Neural cell (in vitro differentiated cells): Measurements from ENCODE around the gene OGN.

ENCODE experiments used
- CTCF ChIP-seq: fragments of 450-650 bp; IDR thresholded peaks from 2 replicates; pipeline ENCODE4 v1.5.1; 2014; ENCODE audit warnings: antibody characterized with exemption, mild to moderate bottlenecking, moderate library complexity; ENCODE audit not compliant: poor library complexity, severe bottlenecking
- EP300 ChIP-seq: fragments of 450-650 bp; conservative IDR thresholded peaks from 2 replicates; pipeline ENCODE4 v1.6.1; 2014; ENCODE audit warnings: antibody characterized with exemption, mild to moderate bottlenecking, moderate library complexity; ENCODE audit not compliant: poor library complexity, severe bottlenecking
- EZH2 ChIP-seq: fragments of 200-600, 300-800 bp; shearing (Covaris generic), sonication (generic); IDR thresholded peaks from 2 replicates; pipeline ENCODE4 v1.6.1; 2014; ENCODE audit warnings: antibody characterized with exemption, low read length, borderline replicate concordance, mild to moderate bottlenecking; ENCODE audit not compliant: insufficient read depth, poor library complexity, severe bottlenecking
- POLR2AphosphoS5 ChIP-seq: IDR thresholded peaks from 2 replicates; pipeline ENCODE4 v1.6.1; 2012
- RAD21 ChIP-seq: fragments of 450-650 bp; conservative IDR thresholded peaks from 2 replicates; pipeline ENCODE4 v1.6.1; 2014; ENCODE audit warnings: antibody characterized with exemption, mild to moderate bottlenecking, moderate library complexity
- REST ChIP-seq: IDR thresholded peaks from 2 replicates; pipeline ENCODE4 v1.6.1; 2012; ENCODE audit warnings: borderline replicate concordance
- SMC3 ChIP-seq: fragments of 450-650 bp; conservative IDR thresholded peaks from 2 replicates; pipeline ENCODE4 v1.6.1; 2014; ENCODE audit warnings: antibody characterized with exemption, mild to moderate bottlenecking, moderate library complexity; ENCODE audit not compliant: poor library complexity
- TAF1 ChIP-seq: IDR thresholded peaks from 2 replicates; pipeline ENCODE4 v1.6.1; 2012; ENCODE audit warnings: low read depth

GRCh38 chr9:92373167-92373566 lies 31.2 kb downstream of the OGN start:
- TF ChIP-seq POLR2AphosphoS5 (no peak), CTCF (no peak), EZH2 (no peak), TAF1 (no peak), SMC3 (no peak), RAD21 (no peak), REST (no peak), EP300 (no peak)
